B cell (primary cell): ENCODE measurements around the gene ATP9B. TPM values are rescaled to one million over a fixed set of nuclear protein-coding genes. Genes with fewer than 3 reads are reported as not detected.

ENCODE experiments used
- ATAC-seq: fragments of 200-7000 bp; cut with Tn5 transposase; one replicate; pipeline ENCODE4 v1.10.0; 2021; ENCODE audit warnings: low read depth, mild to moderate bottlenecking, moderate number of reproducible peaks, moderate library complexity
- CTCF ChIA-PET: fragments of 350-600 bp; sonication (Branson Sonifier 250); formaldehyde crosslinking; loops from one replicate; lab custom pipeline; 2021; ENCODE audit warnings: antibody characterized with exemption, inconsistent platforms; lab: Charles Lee
- POLR2A ChIA-PET: fragments of 350-600 bp; sonication (Branson Sonifier 250); formaldehyde crosslinking; loops from one replicate; lab custom pipeline; 2021; ENCODE audit warnings: antibody characterized with exemption; lab: Charles Lee
- DNase-seq: peaks from one replicate; pipeline ENCODE4 v3.0.0; 2013
- H2AFZ ChIP-seq: 2 replicates; pipeline ENCODE4 v1.6.1; 2012; ENCODE audit warnings: mild to moderate bottlenecking, low read depth, low read length; ENCODE audit not compliant: insufficient read depth, poor library complexity, severe bottlenecking
- H3K27ac ChIP-seq, 2 donors: 1 replicate in 1 of 2; 2 replicates in 1 of 2; pipeline ENCODE4 v1.5.1; 2012 to 2013; ENCODE audit warnings: low read length in 2 of 2, mild to moderate bottlenecking in 2 of 2, moderate library complexity in 1 of 2
- H3K27me3 ChIP-seq, 4 experiments: fragments of 200-600 bp in 1 of 4; sonication (generic) in 1 of 4; replicated peaks in 1 of 4; 1 replicate in 2 of 4; 2 replicates in 2 of 4; pipeline versions ENCODE4 v1.6.1 to v1.7.0; 2013 to 2016; ENCODE audit warnings: low read length in 3 of 4, mild to moderate bottlenecking in 2 of 4, mixed read lengths in 1 of 4, moderate library complexity in 1 of 4; ENCODE audit not compliant: insufficient read depth in 4 of 4, control insufficient read depth in 3 of 4; ENCODE audit errors: control extremely low read depth in 1 of 4
- H3K36me3 ChIP-seq, 2 experiments: replicated peaks in 1 of 2; 1 replicate in 1 of 2; 2 replicates in 1 of 2; pipeline versions ENCODE4 v1.6.1 to v1.7.1; 2013; ENCODE audit warnings: low read length in 1 of 2; ENCODE audit not compliant: insufficient read depth in 2 of 2, control insufficient read depth in 1 of 2; ENCODE audit errors: control extremely low read depth in 1 of 2, extremely low read depth in 1 of 2
- H3K4me1 ChIP-seq, 2 donors: fragments of 200-600 bp in 1 of 2; sonication (generic) in 1 of 2; 1 replicate in 1 of 2; 2 replicates in 1 of 2; pipeline versions ENCODE4 v1.5.1 to v1.6.1; 2013 to 2017; ENCODE audit warnings: low read length in 2 of 2; ENCODE audit not compliant: control insufficient read depth in 2 of 2, insufficient read depth in 2 of 2
- H3K4me2 ChIP-seq: replicated peaks from 2 replicates; pipeline ENCODE3; 2012; ENCODE audit warnings: mild to moderate bottlenecking, low read depth, low read length; ENCODE audit not compliant: poor library complexity, severe bottlenecking
- H3K4me3 ChIP-seq, 5 experiments: fragments of 200-600 bp in 1 of 5; sonication (generic) in 1 of 5; 1 replicate in 3 of 5; 2 replicates in 2 of 5; pipeline versions ENCODE4 v1.5.1 to v1.7.0; 2011 to 2016; ENCODE audit warnings: low read length in 4 of 5, mild to moderate bottlenecking in 4 of 5, low read depth in 2 of 5, control low read depth in 1 of 5, moderate library complexity in 1 of 5; ENCODE audit not compliant: insufficient read depth in 1 of 5; ENCODE audit errors: control extremely low read depth in 1 of 5, extremely low read depth in 1 of 5
- H3K79me2 ChIP-seq: fragments of 200-600 bp; sonication (generic); one replicate; pipeline ENCODE4 v1.6.0; 2016; ENCODE audit warnings: low read length; ENCODE audit not compliant: control insufficient read depth, insufficient read depth
- H3K9ac ChIP-seq: fragments of 200-600 bp; sonication (generic); 2 replicates; pipeline ENCODE4 v1.6.1; 2017; ENCODE audit warnings: mild to moderate bottlenecking, low read length, moderate library complexity
- H3K9me3 ChIP-seq, 3 donors: one replicate each; pipeline versions ENCODE4 v1.6.1 to v1.7.1; 2013; ENCODE audit warnings: low read length in 2 of 3; ENCODE audit not compliant: control insufficient read depth in 2 of 3, insufficient read depth in 1 of 3; ENCODE audit errors: control extremely low read depth in 1 of 3
- H4K20me1 ChIP-seq: 2 replicates; pipeline ENCODE4 v1.6.0; 2012; ENCODE audit warnings: mild to moderate bottlenecking, low read length; ENCODE audit not compliant: insufficient read depth, control insufficient read depth, poor library complexity, severe bottlenecking
- H3K27ac Mint-ChIP-seq: one replicate; pipeline ENCODE4 v1.8.0; 2021; ENCODE audit warnings: mixed read lengths
- H3K27me3 Mint-ChIP-seq: one replicate; pipeline ENCODE4 v1.8.0; 2021; ENCODE audit warnings: mixed read lengths
- H3K4me1 Mint-ChIP-seq: one replicate; pipeline ENCODE4 v1.8.0; 2021; ENCODE audit warnings: mixed read lengths
- H3K4me3 Mint-ChIP-seq: one replicate; pipeline ENCODE4 v1.8.0; 2021; ENCODE audit warnings: mixed read lengths
- H3K9me3 Mint-ChIP-seq: one replicate; pipeline ENCODE4 v1.8.0; 2022; ENCODE audit warnings: mixed read lengths; ENCODE audit not compliant: insufficient read depth
- CTCF ChIP-seq: fragments of 200-600 bp; IDR thresholded peaks from one replicate; pipeline ENCODE4 v1.8.0; 2022; ENCODE audit warnings: antibody characterized with exemption, mild to moderate bottlenecking
- WGBS: methylation state at CpG from one replicate; pipeline ENCODE4 v1.1.5; 2013; ENCODE audit warnings: missing lambda C conversion rate; ENCODE audit not compliant: insufficient coverage; 5-methylcytosine and 5-hydroxymethylcytosine counted together
- intact Hi-C: fragments of 100-400 bp; cut with micrococcal nuclease; formaldehyde crosslinking; loops from one replicate; pipeline ENCODE4 v1.10.0; 2022
- polyA plus RNA-seq: library from polyadenylated mRNA; depleted of rRNA; stranded (reverse); fragments of >200 nt; gene quantifications from 2 replicates; pipeline ENCODE4 v1.2.3, GENCODE V29; 2012
- total RNA-seq, 2 donors: library from RNA; stranded (reverse); fragments of 120-200 nt in 1 of 2; gene quantifications; 1 replicate in 1 of 2; 2 replicates in 1 of 2; pipeline versions ENCODE4 v1.2.3 to v1.2.4, GENCODE V29; 2013 to 2022

ATP9B gene
- total and polyA plus RNA-seq, 2 donors (not counting 1 experiment from before 2014, with no cell fraction given), result 34.3 to 71.7 TPM

GRCh38 chr18:79389689-79390088, 320.5 kb downstream of the ATP9B start:
- no peaks in the 10 kb centered on the region for H3K9me3 Mint-ChIP-seq

More at GRCh38 chr18:79389689-79390088, 320.5 kb downstream of the ATP9B start:
- POLR2A ChIA-PET, result no interaction called here
- no peak overlapping the region for H3K9ac ChIP-seq
- H3K4me2 ChIP-seq, result no peak overlapping the region
- no peaks in the 10 kb centered on the region for H3K36me3 ChIP-seq
- H3K9me3 ChIP-seq, result peaks cover 0 to 4% (median 0%) of the 10 kb centered on the region in 3 donors
- no peak overlapping the region for H3K27ac Mint-ChIP-seq
- ATAC-seq (no peak), DNase-seq (no peak)
- no CpG with 5 or more reads among the region's 4 CpGs for WGBS
- no peaks in the 10 kb centered on the region for H3K79me2 ChIP-seq
- no peak for TF ChIP-seq CTCF
- H3K27me3 ChIP-seq, result peaks cover 0 to 3% (median 0%) of the 10 kb centered on the region in 4 experiments
- H3K4me3 Mint-ChIP-seq, result no peak overlapping the region
- CTCF ChIA-PET, result interaction anchor here (1.4 to 5.7 kb wide), 2 partner anchors 9 to 134 kb away, joined by 3 to 55 read pairs; no protein-coding TSS in a partner anchor
- peaks cover 18 to 24% of the 10 kb centered on the region in 2 donors for H3K4me1 ChIP-seq
- H3K4me1 Mint-ChIP-seq, result peaks cover 22% of the 10 kb centered on the region
- H3K4me3 ChIP-seq, result no peak overlapping the region
- H3K27me3 Mint-ChIP-seq, result peaks cover 4% of the 10 kb centered on the region
- intact Hi-C loops, result loop anchor here (5.0 kb wide), 2 partner anchors 48 to 78 kb away; no protein-coding TSS in a partner anchor
- no peak overlapping the region for H3K27ac ChIP-seq
- H2AFZ ChIP-seq, result no peak overlapping the region
- H4K20me1 ChIP-seq, result no peaks in the 10 kb centered on the region
